Measurements from ENCODE around the gene IFNGR2. TPM values are rescaled to one million over a fixed set of nuclear protein-coding genes. Genes with fewer than 3 reads are reported as not detected.

The IFNGR2 gene
- total RNA-seq, 1 experiment from 2014 or later = 47.9 TPM

- BruUV-seq (replicated peaks) = no TSS peak
- Histone ChIP-seq H3K9me3 (ENCODE audit: control insufficient read depth, insufficient read depth, low read depth, low read length) (no peaks in the 10 kb centered on the region; the same call in 1 of the 2 replicates), H3K4me1 (ENCODE audit: control insufficient read depth, insufficient read depth, low read length) (no peaks in the 10 kb centered on the region), H3K4me3 (ENCODE audit: low read depth in 2 of 2, low read length in 2 of 2) (no peak overlapping the region), H3K27ac (ENCODE audit: low read length) (no peak overlapping the region), H3K36me3 (ENCODE audit: control insufficient read depth, insufficient read depth, low read length) (no peaks in the 10 kb centered on the region), H3K27me3 (ENCODE audit: control insufficient read depth, insufficient read depth, low read length) (no peaks in the 10 kb centered on the region)
- in situ Hi-C loops (cut with HindIII; ENCODE audit: low pct_unique_long_range_greater_than_20kb, low sequenced_read_pairs) (no loop called here), intact Hi-C loops (cut with micrococcal nuclease; ENCODE audit: unreplicated experiment) (no loop called here)
- no peak for DNase-seq (ENCODE audit: low read depth, low spot score)
- POLR2A ChIA-PET = no interaction called here
- no peak for ATAC-seq
- CTCF ChIA-PET = interaction anchor here (0.6 kb wide), 1 partner anchor 65 kb away, joined by 5 read pairs; no protein-coding TSS in a partner anchor
- TF ChIP-seq POLR2AphosphoS5 (IDR thresholded peaks at IDR 0.05; ENCODE audit: low read depth, low read length) (no peak), SIN3A (IDR thresholded peaks at IDR 0.05; ENCODE audit: borderline replicate concordance, insufficient read depth, low read depth, low read length) (no peak), TCF7L2 (IDR thresholded peaks at IDR 0.05; ENCODE audit: low read depth, low read length) (no peak)
- TF ChIP-seq, protein P1, sequence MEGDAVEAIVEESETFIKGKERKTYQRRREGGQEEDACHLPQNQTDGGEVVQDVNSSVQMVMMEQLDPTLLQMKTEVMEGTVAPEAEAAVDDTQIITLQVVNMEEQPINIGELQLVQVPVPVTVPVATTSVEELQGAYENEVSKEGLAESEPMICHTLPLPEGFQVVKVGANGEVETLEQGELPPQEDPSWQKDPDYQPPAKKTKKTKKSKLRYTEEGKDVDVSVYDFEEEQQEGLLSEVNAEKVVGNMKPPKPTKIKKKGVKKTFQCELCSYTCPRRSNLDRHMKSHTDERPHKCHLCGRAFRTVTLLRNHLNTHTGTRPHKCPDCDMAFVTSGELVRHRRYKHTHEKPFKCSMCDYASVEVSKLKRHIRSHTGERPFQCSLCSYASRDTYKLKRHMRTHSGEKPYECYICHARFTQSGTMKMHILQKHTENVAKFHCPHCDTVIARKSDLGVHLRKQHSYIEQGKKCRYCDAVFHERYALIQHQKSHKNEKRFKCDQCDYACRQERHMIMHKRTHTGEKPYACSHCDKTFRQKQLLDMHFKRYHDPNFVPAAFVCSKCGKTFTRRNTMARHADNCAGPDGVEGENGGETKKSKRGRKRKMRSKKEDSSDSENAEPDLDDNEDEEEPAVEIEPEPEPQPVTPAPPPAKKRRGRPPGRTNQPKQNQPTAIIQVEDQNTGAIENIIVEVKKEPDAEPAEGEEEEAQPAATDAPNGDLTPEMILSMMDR (IDR thresholded peaks at IDR 0.05) = no peak
- TF ChIP-seq, protein P2, sequence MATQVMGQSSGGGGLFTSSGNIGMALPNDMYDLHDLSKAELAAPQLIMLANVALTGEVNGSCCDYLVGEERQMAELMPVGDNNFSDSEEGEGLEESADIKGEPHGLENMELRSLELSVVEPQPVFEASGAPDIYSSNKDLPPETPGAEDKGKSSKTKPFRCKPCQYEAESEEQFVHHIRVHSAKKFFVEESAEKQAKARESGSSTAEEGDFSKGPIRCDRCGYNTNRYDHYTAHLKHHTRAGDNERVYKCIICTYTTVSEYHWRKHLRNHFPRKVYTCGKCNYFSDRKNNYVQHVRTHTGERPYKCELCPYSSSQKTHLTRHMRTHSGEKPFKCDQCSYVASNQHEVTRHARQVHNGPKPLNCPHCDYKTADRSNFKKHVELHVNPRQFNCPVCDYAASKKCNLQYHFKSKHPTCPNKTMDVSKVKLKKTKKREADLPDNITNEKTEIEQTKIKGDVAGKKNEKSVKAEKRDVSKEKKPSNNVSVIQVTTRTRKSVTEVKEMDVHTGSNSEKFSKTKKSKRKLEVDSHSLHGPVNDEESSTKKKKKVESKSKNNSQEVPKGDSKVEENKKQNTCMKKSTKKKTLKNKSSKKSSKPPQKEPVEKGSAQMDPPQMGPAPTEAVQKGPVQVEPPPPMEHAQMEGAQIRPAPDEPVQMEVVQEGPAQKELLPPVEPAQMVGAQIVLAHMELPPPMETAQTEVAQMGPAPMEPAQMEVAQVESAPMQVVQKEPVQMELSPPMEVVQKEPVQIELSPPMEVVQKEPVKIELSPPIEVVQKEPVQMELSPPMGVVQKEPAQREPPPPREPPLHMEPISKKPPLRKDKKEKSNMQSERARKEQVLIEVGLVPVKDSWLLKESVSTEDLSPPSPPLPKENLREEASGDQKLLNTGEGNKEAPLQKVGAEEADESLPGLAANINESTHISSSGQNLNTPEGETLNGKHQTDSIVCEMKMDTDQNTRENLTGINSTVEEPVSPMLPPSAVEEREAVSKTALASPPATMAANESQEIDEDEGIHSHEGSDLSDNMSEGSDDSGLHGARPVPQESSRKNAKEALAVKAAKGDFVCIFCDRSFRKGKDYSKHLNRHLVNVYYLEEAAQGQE (IDR thresholded peaks at IDR 0.05; ENCODE audit: insufficient read depth in 1 of 2, low read depth in 2 of 2, low read length in 1 of 2) = no peak
Measured at GRCh38 chr21:33367309-33367973, 35.8 kb upstream of the IFNGR2 start.

DNA sequence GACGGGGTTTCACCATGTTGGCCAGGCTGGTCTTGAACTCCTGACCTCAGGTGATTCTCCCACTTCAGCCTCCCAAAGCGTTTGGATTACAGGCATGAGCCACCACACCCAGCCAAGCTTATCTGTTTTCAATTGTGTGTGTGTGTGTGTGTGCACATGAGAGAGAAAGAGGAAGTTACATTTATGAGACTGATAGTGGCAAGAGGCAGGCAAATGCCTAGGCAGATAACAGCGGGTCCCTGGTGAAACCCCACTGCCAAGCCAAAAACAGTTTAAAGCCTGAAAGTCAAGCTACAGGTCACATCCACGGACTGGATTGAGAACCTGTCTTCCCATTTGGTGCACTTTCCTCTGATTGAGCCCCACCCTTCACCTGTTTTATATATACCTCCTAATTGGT is 35.1 kb upstream of the IFNGR2 start:
- no peak overlapping the region for H3K27ac ChIP-seq (ENCODE audit: low read length)
- ChIA-PET POLR2A (no interaction called here), CTCF (no interaction called here)
- BruUV-seq (replicated peaks) = no TSS peak
- H3K27me3 ChIP-seq (ENCODE audit: control insufficient read depth, insufficient read depth, low read length) = no peaks in the 10 kb centered on the region
- ATAC-seq = no peak
- no peak overlapping the region for H3K4me3 ChIP-seq (ENCODE audit: low read depth in 2 of 2, low read length in 2 of 2)
- H3K9me3 ChIP-seq (ENCODE audit: control insufficient read depth, insufficient read depth, low read depth, low read length) = no peaks in the 10 kb centered on the region; the same call in 1 of the 2 replicates
- intact Hi-C loops (cut with micrococcal nuclease; ENCODE audit: unreplicated experiment) (no loop called here), in situ Hi-C loops (cut with HindIII; ENCODE audit: low pct_unique_long_range_greater_than_20kb, low sequenced_read_pairs) (no loop called here)
- H3K4me1 ChIP-seq (ENCODE audit: control insufficient read depth, insufficient read depth, low read length) = no peaks in the 10 kb centered on the region
- DNase-seq (ENCODE audit: low read depth, low spot score) = no peak
- H3K36me3 ChIP-seq (ENCODE audit: control insufficient read depth, insufficient read depth, low read length) = no peaks in the 10 kb centered on the region
- TF ChIP-seq, protein P2 (IDR thresholded peaks at IDR 0.05; ENCODE audit: insufficient read depth in 1 of 2, low read depth in 2 of 2, low read length in 1 of 2) = no peak
